ENCODE data around the gene PMPCA.

PMPCA gene

GRCh38 chr9:136409557-136410455, 652 bp upstream of the PMPCA start:
- TF ChIP-seq GATA2 (IDR thresholded peaks at IDR 0.05; ENCODE audit: low read depth, low read length), result no peak
- no peak for TF ChIP-seq GATA3 (IDR thresholded peaks at IDR 0.05; ENCODE audit: low read depth, low read length)

- TF ChIP-seq GATA2 (IDR thresholded peaks at IDR 0.05; ENCODE audit: low read depth, low read length), result no peak
- TF ChIP-seq GATA3 (IDR thresholded peaks at IDR 0.05; ENCODE audit: low read depth, low read length), result no peak
Measured at GRCh38 chr9:136411378-136411777, 920 bp downstream of the PMPCA start.

GRCh38 chr9:136412962-136413361, 2.5 kb downstream of the PMPCA start:
- TF ChIP-seq GATA3 (IDR thresholded peaks at IDR 0.05; ENCODE audit: low read depth, low read length), result no peak
- TF ChIP-seq GATA2 (IDR thresholded peaks at IDR 0.05; ENCODE audit: low read depth, low read length), result no peak

- no peak for TF ChIP-seq GATA3 (IDR thresholded peaks at IDR 0.05; ENCODE audit: low read depth, low read length)
- TF ChIP-seq GATA2 (IDR thresholded peaks at IDR 0.05; ENCODE audit: low read depth, low read length), result no peak
Measured at GRCh38 chr9:136416427-136416826, 6.0 kb downstream of the PMPCA start.

- TF ChIP-seq GATA2 (IDR thresholded peaks at IDR 0.05; ENCODE audit: low read depth, low read length) (no peak), GATA3 (IDR thresholded peaks at IDR 0.05; ENCODE audit: low read depth, low read length) (no peak)
Measured at GRCh38 chr9:136416914-136417313, 6.5 kb downstream of the PMPCA start.

GRCh38 chr9:136418182-136419091, 8.0 kb downstream of the PMPCA start:
- TF ChIP-seq GATA3 (IDR thresholded peaks at IDR 0.05; ENCODE audit: low read depth, low read length) (no peak), GATA2 (IDR thresholded peaks at IDR 0.05; ENCODE audit: low read depth, low read length) (no peak)

GRCh38 chr9:136419092-136419420, 8.6 kb downstream of the PMPCA start:
- no peak for TF ChIP-seq GATA2 (IDR thresholded peaks at IDR 0.05; ENCODE audit: low read depth, low read length)
- no peak for TF ChIP-seq GATA3 (IDR thresholded peaks at IDR 0.05; ENCODE audit: low read depth, low read length)

- no peak for TF ChIP-seq GATA3 (IDR thresholded peaks at IDR 0.05; ENCODE audit: low read depth, low read length)
- TF ChIP-seq GATA2 (IDR thresholded peaks at IDR 0.05; ENCODE audit: low read depth, low read length), result no peak
Measured at GRCh38 chr9:136421791-136422190, 11.3 kb downstream of the PMPCA start.

- no peak for TF ChIP-seq GATA3 (IDR thresholded peaks at IDR 0.05; ENCODE audit: low read depth, low read length)
- TF ChIP-seq GATA2 (IDR thresholded peaks at IDR 0.05; ENCODE audit: low read depth, low read length), result no peak
Measured at GRCh38 chr9:136422876-136423275, 12.4 kb downstream of the PMPCA start.

- no peak for TF ChIP-seq GATA3 (IDR thresholded peaks at IDR 0.05; ENCODE audit: low read depth, low read length)
Measured at GRCh38 chr9:136423432-136424146, 13.1 kb downstream of the PMPCA start.

- TF ChIP-seq GATA3 (IDR thresholded peaks at IDR 0.05; ENCODE audit: low read depth, low read length) (no peak), GATA2 (IDR thresholded peaks at IDR 0.05; ENCODE audit: low read depth, low read length) (no peak)
Measured at GRCh38 chr9:136424750-136425362, 14.4 kb downstream of the PMPCA start.

GRCh38 chr9:136426787-136427186, 16.3 kb downstream of the PMPCA start:
- TF ChIP-seq GATA2 (IDR thresholded peaks at IDR 0.05; ENCODE audit: low read depth, low read length) (no peak), GATA3 (IDR thresholded peaks at IDR 0.05; ENCODE audit: low read depth, low read length) (no peak)

GRCh38 chr9:136429075-136429628, 18.7 kb downstream of the PMPCA start:
- TF ChIP-seq GATA2 (IDR thresholded peaks at IDR 0.05; ENCODE audit: low read depth, low read length) (no peak), GATA3 (IDR thresholded peaks at IDR 0.05; ENCODE audit: low read depth, low read length) (no peak)
